ENCODE results near the gene ARHGAP15. TPM values are rescaled to one million over a fixed set of nuclear protein-coding genes. Genes with fewer than 3 reads are reported as not detected.

The ARHGAP15 gene
- total RNA-seq, 1 donor from 2014 or later: not detected

GRCh38 chr2:143571747-143572146 lies 442.5 kb downstream of the ARHGAP15 start:
- no peaks in the 10 kb centered on the region for H3K9me3 Mint-ChIP-seq (ENCODE audit: unreplicated experiment)
- DNase-seq: no peak
- no peak overlapping the region for H3K4me3 Mint-ChIP-seq (ENCODE audit: unreplicated experiment)
- H3K27ac Mint-ChIP-seq (ENCODE audit: unreplicated experiment): no peak overlapping the region
- H3K27me3 Mint-ChIP-seq (ENCODE audit: unreplicated experiment): no peaks in the 10 kb centered on the region
- TF ChIP-seq, protein P1, sequence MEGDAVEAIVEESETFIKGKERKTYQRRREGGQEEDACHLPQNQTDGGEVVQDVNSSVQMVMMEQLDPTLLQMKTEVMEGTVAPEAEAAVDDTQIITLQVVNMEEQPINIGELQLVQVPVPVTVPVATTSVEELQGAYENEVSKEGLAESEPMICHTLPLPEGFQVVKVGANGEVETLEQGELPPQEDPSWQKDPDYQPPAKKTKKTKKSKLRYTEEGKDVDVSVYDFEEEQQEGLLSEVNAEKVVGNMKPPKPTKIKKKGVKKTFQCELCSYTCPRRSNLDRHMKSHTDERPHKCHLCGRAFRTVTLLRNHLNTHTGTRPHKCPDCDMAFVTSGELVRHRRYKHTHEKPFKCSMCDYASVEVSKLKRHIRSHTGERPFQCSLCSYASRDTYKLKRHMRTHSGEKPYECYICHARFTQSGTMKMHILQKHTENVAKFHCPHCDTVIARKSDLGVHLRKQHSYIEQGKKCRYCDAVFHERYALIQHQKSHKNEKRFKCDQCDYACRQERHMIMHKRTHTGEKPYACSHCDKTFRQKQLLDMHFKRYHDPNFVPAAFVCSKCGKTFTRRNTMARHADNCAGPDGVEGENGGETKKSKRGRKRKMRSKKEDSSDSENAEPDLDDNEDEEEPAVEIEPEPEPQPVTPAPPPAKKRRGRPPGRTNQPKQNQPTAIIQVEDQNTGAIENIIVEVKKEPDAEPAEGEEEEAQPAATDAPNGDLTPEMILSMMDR (IDR thresholded peaks at IDR 0.05; ENCODE audit: partially characterized antibody, unreplicated experiment): no peak
- H3K4me1 Mint-ChIP-seq (ENCODE audit: low read depth, unreplicated experiment): peaks cover 1% of the 10 kb centered on the region
- no peaks in the 10 kb centered on the region for H3K36me3 Mint-ChIP-seq (ENCODE audit: unreplicated experiment)

DNA sequence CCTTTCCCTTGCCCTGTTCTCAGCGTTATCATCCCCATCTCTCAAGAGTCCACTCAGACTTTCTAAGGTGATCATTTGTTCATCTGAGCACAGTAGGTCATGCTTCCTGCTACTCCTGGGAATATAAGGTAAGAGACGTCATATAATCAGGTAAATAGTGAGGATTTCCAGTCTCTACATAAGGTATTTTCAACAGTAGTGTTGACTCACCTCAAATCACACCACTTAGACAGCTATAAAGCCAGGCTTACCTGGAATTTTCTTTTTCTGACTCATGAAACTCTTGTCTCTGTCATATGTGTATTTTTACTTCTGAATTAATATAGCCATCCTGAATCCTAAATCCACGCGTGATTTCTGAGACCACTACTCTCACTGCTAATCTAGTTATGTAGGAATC lies 443.2 kb downstream of the ARHGAP15 start:
- no peak for DNase-seq
- no peaks in the 10 kb centered on the region for H3K27me3 Mint-ChIP-seq (ENCODE audit: unreplicated experiment)
- no peaks in the 10 kb centered on the region for H3K9me3 Mint-ChIP-seq (ENCODE audit: unreplicated experiment)
- peaks cover 2% of the 10 kb centered on the region for H3K4me1 Mint-ChIP-seq (ENCODE audit: low read depth, unreplicated experiment)
- TF ChIP-seq, protein P1 (IDR thresholded peaks at IDR 0.05; ENCODE audit: partially characterized antibody, unreplicated experiment): no peak
- no peaks in the 10 kb centered on the region for H3K36me3 Mint-ChIP-seq (ENCODE audit: unreplicated experiment)
- no peak overlapping the region for H3K4me3 Mint-ChIP-seq (ENCODE audit: unreplicated experiment)
- no peak overlapping the region for H3K27ac Mint-ChIP-seq (ENCODE audit: unreplicated experiment)

DNA sequence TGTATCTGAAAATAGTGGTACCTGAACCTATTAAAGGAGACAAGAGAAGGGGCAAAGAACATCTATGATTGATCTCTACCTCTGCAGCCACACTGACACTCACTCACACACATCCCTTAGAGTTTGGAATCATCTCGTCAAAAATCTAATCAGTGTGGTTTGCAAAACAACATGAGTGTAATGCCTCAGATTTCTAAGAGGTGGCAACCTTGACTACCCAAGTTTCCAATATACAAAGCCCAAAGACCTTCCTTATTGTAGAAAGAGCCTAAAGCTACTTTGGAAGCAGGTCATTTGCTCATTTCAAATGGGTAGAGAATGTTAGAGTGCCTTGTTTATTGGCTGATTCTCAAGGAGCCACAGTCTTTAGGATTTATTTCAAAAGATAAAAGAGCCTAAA lies 444.9 kb downstream of the ARHGAP15 start:
- Mint-ChIP-seq H3K4me3 (ENCODE audit: unreplicated experiment) (no peak overlapping the region), H3K27ac (ENCODE audit: unreplicated experiment) (no peak overlapping the region), H3K4me1 (ENCODE audit: low read depth, unreplicated experiment) (peaks cover 4% of the 10 kb centered on the region), H3K36me3 (ENCODE audit: unreplicated experiment) (no peaks in the 10 kb centered on the region), H3K9me3 (ENCODE audit: unreplicated experiment) (no peaks in the 10 kb centered on the region), H3K27me3 (ENCODE audit: unreplicated experiment) (no peaks in the 10 kb centered on the region)
- no peak for DNase-seq
- TF ChIP-seq, protein P1 (IDR thresholded peaks at IDR 0.05; ENCODE audit: partially characterized antibody, unreplicated experiment): no peak

DNA sequence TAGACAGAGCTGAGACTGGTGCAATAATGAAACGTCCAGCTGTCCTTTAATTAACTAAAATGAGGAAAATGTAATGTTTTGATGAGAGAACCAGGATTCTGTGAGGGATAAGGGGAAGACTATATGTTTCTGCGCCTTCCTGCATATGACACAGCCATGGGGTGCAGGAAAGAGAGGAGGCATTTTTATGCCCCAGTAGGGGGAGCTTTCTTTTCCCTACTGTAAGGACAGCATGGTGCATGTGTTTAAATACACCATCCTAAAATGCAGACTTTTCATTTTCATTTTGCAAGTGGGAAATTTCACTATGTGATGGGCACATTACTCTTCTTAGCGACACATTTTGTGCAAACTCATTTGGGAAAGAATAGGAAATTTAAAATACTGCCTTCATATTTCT lies 446.1 kb downstream of the ARHGAP15 start:
- no peak overlapping the region for H3K27ac Mint-ChIP-seq (ENCODE audit: unreplicated experiment)
- no peaks in the 10 kb centered on the region for H3K36me3 Mint-ChIP-seq (ENCODE audit: unreplicated experiment)
- H3K27me3 Mint-ChIP-seq (ENCODE audit: unreplicated experiment): no peaks in the 10 kb centered on the region
- H3K4me3 Mint-ChIP-seq (ENCODE audit: unreplicated experiment): no peak overlapping the region
- no peaks in the 10 kb centered on the region for H3K9me3 Mint-ChIP-seq (ENCODE audit: unreplicated experiment)
- TF ChIP-seq, protein P1 (IDR thresholded peaks at IDR 0.05; ENCODE audit: partially characterized antibody, unreplicated experiment): no peak
- DNase-seq: no peak
- peaks cover 4% of the 10 kb centered on the region for H3K4me1 Mint-ChIP-seq (ENCODE audit: low read depth, unreplicated experiment)

DNA sequence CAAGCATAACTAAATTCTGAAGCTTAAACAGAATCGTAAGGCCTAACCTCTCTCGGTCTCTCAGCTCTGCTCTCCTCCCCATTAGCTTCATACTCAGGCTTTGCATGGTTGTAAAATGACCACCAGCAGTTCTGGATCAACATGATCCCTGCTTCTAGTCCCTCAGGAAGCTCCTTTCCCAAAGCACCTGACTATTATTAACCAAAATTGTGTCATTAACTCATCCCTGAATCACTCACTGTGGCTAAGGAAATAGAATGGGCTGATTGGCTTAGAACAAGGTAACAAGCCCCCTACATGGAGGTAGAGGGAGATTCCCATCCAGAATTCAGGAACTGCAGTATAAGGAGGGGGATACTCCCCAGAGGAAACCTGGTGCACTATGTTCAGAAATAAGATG lies 448.3 kb downstream of the ARHGAP15 start:
- Mint-ChIP-seq H3K27me3 (ENCODE audit: unreplicated experiment) (no peaks in the 10 kb centered on the region), H3K27ac (ENCODE audit: unreplicated experiment) (no peak overlapping the region), H3K4me3 (ENCODE audit: unreplicated experiment) (no peak overlapping the region), H3K4me1 (ENCODE audit: low read depth, unreplicated experiment) (peaks cover 9% of the 10 kb centered on the region), H3K9me3 (ENCODE audit: unreplicated experiment) (no peaks in the 10 kb centered on the region), H3K36me3 (ENCODE audit: unreplicated experiment) (no peaks in the 10 kb centered on the region)
- TF ChIP-seq, protein P1 (IDR thresholded peaks at IDR 0.05; ENCODE audit: partially characterized antibody, unreplicated experiment): no peak
- DNase-seq: no peak

Data from glutamatergic neuron (in vitro differentiated cells).